NCI-H1436 (cell line): ENCODE results near the gene EFNB3.

Experiments used
- DNase-seq: peaks from one replicate; lab custom pipeline; 2025; lab: John Stamatoyannopoulos, UW

EFNB3 gene

GRCh38 chr17:7704601-7705268 lies at the start of gene EFNB3:
TSS of gene EFNB3 (plus strand) at chr17:7705202. CDS start at chr17:7705599, 397 bp downstream.
- DNase-seq = peak; percentile 76

- DNase-seq = no peak
These were observed 49.5 kb upstream of the EFNB3 start for GRCh38 chr17:7655541-7655840.

- DNase-seq = no peak
These were observed 47.9 kb upstream of the EFNB3 start for GRCh38 chr17:7656958-7657609.

- no peak for DNase-seq
These were observed 37.2 kb upstream of the EFNB3 start for GRCh38 chr17:7667656-7668406.

GRCh38 chr17:7668482-7668881 lies 36.5 kb upstream of the EFNB3 start:
- no peak for DNase-seq

- DNase-seq = no peak
These were observed 31.8 kb upstream of the EFNB3 start for GRCh38 chr17:7673239-7673638.

- no peak for DNase-seq
These were observed 30.1 kb upstream of the EFNB3 start for GRCh38 chr17:7674934-7675333.

- DNase-seq = no peak
These were observed 28.5 kb upstream of the EFNB3 start for GRCh38 chr17:7676533-7676932.

- DNase-seq = no peak
These were observed 27.5 kb upstream of the EFNB3 start for GRCh38 chr17:7677388-7678067.

GRCh38 chr17:7684851-7685532 lies 20.0 kb upstream of the EFNB3 start:
- no peak for DNase-seq

- peak; percentile 94 for DNase-seq
These were observed 19.3 kb upstream of the EFNB3 start for GRCh38 chr17:7685533-7686221.

GRCh38 chr17:7686222-7687071 lies 18.6 kb upstream of the EFNB3 start:
- peak; percentile 85 for DNase-seq

- peak; percentile 93 for DNase-seq
These were observed 17.7 kb upstream of the EFNB3 start, which contains the start of gene TP53 for GRCh38 chr17:7687072-7687907. TSS of gene TP53 (minus strand) at chr17:7687490. CDS start at chr17:7676594, 10,896 bp downstream.

GRCh38 chr17:7687908-7688807 lies 16.8 kb upstream of the EFNB3 start, which contains the start of gene WRAP53:
TSS of gene WRAP53 (plus strand) at chr17:7688477. CDS start at chr17:7688649, 172 bp downstream.
- DNase-seq = peak; percentile 95

GRCh38 chr17:7688808-7689316 lies 16.1 kb upstream of the EFNB3 start:
- no peak for DNase-seq

GRCh38 chr17:7695586-7695985 lies 9.4 kb upstream of the EFNB3 start:
- no peak for DNase-seq

GRCh38 chr17:7697828-7698588 lies 7.0 kb upstream of the EFNB3 start:
- no peak for DNase-seq
